HG03097 (cell line): ENCODE measurements around the gene ZFYVE21.

Experiments
- ATAC-seq: cut with Tn5 transposase; IDR thresholded peaks from one replicate; pipeline ENCODE4 v1.9.1; 2021; ENCODE audit not compliant: unreplicated experiment, low FRiP score

Gene ZFYVE21

DNA sequence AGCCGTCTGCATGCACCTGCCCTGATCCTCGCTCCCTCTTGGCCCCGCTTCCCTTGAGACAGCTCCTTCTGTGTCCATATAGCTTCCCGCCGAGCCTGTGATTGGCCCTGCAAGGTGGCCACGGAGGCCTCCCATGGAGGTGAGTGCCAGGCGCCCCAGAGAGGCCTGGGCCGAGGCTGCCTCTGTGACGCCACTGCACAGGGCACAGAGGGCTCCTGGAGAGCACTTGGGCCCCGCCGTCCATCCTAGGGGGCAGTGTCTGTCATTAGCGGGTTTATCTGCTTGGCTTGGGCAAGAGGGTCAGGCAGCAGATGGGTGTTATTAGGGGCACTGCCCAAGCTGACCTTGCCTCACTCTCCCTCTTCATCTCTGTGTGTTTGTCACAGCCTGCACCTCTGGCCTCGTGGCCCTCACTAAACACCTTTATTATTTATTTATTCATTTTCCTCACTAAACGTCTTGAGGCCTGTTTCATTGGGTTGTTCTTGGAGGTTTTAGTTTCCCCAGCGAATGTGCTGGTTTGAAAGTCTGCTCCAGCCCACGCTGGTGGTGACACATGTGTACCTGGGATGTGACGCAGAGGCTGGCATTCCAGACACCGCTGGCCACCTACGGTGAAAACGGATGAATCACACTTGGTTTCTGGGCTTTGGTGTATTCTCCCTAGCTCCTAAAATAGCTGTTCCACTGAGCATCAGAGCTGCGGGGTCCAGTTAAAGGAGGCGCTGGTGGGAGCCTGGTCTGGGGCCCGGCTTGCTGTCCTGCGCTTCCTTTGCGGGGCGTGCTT lies 5.9 kb downstream of the ZFYVE21 start:
- ATAC-seq, result no peak

DNA sequence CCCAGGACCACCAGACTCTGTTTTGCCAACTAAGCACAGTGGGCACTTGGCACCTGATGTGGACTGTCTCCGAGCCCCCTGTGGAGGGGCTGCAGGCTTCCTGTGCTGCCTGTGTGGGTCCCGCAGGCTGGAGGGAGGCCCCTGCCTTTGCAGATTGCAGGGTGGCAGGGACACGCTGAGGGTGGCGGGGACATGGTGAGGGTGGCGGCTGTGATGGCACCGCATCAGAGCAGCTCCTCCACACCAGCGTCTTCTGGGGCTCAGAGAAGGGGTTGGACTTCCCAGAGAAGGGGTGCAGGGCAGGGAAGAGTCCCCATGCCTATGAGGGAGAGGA lies 8.1 kb downstream of the ZFYVE21 start:
- ATAC-seq, result no peak

DNA sequence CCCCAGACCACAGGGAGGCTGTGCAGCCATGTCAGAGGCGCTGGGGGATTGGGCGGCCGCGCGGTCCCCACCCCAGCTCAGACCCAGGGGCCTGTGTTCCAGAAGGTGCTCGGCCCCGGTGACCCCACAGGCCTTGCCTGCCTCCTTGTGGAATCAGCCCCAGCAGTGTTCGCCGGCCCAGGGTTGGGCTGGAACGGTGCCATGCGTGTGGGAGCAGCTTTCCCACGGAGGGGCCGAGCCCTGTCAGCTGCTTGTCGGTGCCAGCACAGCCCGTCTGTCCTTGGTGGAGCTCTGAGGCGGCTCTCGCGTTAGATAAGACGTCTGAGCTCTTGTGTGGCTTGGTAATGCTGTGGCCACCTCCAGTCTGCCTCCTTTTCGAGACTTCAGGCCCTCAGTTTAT lies 8.5 kb downstream of the ZFYVE21 start:
- no peak for ATAC-seq

DNA sequence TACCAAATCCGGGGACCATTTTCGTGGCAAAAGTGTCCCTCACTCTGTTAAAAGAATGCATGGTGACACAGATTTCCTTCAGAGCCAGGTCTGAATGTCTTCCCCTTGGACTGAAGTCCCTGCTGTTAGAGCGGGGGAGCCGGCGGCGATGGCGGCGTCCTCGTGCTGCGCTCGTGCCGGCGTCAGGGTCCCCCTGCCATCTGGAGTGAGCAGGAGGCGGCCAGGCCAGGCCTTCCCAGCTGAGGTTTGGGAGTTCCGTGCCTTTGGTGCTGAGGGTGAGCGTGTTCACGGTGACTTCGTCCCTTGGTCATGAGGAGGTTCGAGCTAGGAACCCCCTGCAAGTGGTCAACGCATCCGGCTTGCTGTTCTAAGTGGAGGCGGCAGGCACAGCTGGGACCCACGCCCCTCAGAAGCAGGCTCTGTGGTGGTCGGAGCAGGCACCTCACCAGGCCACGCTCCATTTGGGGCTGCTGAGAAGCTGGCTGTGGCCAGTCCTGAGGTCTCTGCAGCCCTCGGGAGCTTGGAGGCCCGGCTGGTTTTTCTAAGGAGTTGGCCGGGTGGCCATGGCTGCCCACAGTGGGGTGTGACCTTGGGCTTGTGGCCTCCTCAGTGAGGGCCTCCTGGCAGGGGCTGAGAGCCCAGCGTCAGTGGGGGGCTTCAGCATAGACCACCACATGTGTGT lies 9.5 kb downstream of the ZFYVE21 start:
- no peak for ATAC-seq

DNA sequence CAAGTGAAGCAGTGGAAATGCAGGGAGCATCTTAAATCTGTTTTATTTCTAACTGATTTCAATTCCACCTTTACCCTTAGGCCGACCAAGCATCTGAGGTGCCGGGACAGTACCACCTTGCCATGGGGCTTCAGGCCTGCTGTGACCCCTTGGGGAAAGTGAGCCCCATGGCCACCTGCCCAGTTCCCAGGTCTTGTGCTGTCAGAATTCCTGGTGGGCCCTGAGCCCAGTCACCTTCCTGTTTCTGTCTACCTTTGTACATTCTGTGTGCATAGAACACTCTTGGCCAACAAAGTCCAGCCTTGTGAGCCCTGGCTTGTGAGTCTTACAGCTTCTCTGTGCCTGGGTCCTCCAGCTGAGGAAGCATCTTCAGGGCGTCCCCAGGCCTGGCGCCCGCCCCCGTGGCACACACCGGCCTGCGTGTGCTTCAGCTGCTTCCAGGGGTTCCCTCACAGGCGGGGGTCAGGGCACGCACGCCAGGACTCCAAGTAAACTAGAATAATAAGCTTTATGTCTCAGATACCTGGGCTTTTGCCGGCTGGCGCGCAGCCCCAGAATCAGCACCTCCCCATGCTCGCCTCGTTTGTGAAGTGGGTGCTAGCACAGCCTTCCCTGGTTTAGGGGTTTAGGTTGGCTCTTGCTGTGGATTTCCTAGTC lies 10.3 kb downstream of the ZFYVE21 start:
- no peak for ATAC-seq

DNA sequence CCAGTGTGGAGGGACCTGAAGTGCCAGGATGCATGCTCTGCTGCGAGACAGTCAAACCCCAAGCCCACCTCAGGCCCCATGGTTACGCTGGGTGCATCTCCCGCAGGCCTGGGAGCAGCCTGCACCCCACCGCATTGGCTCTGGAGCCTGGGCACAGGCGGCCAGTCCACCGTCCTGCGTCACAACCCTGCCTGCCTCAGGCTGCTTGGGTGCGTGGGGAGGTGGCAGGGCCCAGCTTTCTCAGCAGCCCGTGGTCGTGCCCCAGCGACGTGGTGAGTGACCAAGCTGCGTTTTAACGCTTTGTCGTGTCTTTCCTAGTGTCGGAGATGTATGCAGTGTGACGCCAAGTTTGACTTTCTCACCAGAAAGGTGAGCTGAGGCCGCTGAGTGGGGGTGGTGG lies 10.9 kb downstream of the ZFYVE21 start:
- no peak for ATAC-seq

DNA sequence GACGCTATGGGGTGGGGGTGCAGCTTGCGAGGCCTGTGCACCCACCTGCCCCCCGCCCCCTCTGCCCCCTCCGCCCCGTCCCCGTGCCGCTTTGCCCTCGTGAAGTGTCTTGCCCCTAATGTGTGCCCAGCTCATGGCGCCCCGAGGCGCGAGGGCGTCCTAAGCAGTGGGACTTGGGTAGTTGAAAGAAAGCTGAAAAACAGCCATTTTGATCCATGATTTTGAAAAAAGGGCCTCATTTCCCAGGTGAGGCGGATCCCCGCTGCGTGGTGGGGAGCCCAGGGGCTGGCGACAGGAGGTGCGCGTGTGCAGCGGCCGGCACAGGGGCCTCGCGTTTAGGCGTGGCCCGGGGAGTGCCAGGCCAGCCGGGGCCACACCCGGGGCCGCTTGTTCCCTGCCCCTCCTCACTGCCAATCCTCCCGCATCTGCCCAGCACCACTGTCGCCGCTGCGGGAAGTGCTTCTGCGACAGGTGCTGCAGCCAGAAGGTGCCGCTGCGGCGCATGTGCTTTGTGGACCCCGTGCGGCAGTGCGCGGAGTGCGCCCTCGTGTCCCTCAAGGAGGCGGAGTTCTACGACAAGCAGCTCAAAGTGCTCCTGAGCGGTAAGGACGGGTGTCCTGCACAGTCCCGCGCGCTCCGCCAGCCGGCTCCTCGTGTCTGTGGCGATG lies 11.8 kb downstream of the ZFYVE21 start:
- no peak for ATAC-seq

DNA sequence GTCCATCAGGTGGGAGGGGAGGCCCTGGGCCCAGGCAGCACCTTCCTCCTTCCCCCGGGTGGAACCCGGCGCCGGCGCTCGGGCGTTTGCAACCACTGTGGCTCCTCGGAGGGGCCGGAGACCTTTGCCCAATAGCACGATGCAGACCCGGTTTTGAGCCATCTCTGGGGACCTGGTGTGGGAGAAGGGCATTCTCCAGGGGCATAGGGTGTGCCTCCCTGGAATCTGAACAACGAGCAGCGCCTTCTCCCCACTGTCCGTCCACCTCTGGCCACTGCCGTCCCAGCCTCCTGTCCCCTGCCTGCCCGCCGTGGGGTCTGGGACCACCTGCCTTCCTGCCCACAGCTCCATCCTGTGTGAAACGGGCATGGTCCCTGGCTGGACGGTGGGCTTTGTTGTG lies 12.5 kb downstream of the ZFYVE21 start:
- no peak for ATAC-seq

DNA sequence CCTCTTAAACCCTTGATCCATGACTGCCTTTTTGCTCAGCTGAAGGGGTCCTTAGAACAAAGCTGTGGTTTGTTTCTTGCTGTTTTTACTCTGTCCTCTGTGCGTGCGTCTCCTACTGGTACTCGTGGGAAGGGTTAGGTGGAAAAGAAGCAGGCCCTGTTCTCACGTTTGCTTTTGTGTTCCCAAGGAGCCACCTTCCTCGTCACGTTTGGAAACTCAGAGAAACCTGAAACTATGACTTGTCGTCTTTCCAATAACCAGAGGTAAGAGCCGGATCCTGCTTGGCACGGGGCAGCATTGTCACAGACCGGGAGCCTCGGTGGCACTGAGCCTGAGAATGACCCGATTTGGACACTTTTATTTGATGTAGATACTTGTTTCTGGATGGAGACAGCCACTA lies 13.1 kb downstream of the ZFYVE21 start:
- no peak for ATAC-seq

DNA sequence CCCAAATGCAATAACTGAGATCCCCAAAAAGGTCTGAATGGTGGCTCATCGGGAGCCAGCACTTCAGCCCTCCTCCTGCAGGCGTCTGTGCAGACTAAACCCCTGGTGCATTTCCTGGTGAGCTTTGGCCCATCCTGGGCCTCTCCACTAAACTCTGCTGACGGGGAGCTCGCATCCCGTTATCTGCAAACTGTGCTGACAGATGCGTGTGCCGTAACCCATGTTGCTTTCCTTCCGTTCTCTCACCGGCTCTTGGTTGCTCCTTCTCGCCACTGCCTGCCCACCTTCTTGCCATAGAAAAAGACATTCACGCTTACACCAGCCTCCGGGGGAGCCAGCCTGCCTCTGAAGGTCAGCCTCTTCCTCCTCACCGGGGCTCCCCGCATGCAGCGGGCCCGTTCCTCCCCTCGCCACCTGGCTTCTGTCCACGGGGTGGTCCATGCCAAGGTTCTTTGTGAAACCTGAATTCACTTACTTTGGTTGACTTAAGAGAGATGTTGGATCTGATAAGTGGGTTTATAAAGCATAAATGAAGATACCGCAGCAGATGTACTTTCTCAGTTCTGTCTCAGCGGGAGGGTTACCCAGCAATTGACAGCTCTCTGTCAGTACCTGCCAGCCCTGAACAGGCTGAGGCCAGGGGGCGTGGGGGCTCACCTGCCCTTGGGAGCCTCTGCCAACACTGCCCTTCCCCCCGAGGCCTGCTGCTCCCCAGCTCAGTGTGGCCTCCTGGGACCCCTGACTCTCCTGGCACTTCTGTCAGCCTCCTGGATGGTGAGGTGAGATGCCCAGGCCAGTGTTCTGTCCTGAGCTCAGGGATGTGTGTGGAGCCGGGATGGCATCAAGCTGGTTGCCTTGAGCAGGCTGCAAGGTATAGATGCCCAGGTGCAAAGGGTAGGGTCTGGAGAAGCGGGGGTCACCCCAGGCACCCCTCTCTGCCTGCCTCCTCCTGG lies 14.2 kb downstream of the ZFYVE21 start:
- ATAC-seq, result no peak

DNA sequence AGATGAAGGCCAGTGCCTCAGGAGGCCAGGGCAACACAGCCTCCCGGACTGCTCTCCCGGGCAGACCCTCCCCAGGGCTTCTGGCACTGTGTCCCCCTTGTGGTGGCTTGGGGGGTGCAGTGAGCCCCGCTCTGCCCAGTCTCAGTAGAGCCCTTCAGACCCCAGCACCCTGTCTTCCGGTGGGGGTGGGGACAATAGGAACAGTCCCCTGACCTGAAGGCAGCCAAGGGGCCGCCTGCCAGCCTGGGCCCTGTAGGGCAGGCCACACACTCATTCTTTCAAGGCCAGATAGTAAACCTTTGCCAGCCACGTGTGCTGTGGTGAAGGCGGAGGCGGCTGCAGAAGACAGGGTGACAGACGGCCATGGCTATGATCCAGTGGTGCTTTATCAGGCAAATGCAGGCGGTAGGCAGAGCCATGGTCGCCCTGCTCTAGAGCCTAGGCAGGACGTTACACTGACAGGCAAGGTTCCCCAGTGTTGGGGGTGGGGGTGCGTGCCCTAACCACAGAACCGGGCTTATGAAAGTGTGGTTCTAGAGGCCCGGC lies 15.0 kb downstream of the ZFYVE21 start:
- no peak for ATAC-seq

DNA sequence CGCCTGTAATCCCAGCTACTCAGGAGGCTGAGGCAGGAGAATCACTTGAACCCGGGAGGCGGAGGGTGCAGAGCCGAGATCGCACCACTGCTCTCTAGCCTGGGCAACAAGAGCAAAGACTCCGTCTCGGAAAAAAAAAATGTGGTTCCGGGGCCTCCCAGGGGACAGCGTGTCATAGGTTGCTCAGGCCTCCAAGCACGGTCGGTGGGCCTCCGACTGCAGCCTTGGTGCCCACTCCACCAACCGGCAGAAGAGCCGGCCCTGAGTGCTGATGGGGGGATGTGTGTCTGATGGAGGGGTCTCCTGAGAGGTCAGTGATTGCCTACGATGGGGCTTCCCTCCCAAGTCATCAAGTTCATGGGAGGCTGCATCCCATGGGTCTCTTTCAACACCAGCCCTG lies 15.9 kb downstream of the ZFYVE21 start:
- no peak for ATAC-seq

DNA sequence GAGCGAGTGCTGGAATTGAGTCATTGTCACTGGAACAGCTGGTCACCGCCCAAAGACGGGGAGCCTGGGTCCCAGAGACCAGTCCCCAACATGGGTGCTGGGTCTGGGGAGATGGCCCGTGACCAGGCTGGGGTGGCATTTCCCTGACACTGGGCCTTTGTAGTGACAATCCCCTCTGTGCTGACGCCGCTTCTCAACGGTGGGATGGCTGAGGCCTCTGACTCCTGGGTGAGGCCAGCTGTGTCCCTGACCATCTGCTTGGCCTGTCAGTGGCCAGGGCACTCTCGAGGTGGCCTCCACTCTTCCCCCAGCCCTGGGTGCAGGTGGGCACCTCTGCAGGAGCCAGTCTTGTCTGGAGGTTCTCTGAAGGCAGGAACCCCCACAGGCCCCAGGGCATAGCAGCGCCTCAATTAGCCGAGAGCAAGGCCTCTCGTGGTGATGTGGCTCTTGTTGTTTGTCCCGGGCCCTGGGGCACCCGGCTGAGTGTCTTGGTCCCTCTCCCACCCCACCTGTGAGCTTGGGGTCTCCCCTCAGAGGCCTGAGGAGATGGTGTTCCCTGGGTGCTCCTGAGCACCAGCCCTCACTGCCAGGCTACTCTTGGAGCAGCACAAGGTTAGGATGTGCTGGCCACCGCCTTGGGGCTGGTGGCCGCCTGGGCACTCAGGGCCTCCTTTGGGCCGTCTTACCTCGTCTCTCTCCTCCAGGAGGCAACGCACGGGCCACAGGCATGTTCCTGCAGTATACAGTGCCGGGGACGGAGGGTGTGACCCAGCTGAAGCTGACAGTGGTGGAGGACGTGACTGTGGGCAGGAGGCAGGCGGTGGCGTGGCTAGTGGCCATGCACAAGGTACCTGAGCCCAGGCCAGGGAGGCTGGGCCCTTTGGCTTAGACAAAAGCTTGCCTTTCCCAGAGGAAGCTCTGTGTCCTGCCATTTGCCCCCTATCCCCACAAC lies 16.6 kb downstream of the ZFYVE21 start:
- ATAC-seq, result no peak

DNA sequence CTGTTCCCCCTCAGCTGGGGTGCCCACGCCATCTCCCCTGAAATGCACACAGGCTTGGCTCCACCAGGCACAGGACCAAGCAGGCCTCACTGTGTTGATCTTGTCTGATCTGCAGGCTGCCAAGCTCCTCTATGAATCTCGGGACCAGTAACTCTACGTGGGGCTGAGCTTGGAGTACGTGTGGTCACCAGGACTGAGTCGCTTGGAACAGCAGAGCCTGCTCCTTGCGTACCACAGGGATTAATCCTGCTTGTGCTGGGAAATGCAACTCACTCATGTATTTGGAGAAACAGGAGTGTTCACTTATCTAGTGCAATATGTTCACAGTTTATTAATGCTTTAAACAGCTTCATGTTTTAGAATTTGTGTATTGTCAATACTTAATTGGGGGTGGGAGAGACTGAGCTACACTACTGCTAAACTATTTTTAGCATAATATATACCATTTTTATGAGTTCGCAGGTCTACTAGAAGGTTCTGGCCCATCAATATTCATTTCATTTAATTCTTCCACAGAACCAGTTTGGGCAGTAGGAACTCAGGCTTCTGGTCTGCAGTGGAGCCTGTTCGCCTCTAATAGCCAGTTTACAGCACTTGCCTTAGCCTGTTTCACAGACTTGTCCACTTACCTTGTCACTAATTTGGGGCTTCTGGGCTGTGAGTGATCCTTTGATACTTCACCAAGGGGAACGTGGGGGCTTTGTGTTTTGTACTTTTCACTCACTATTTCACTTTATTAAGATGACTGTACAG lies 17.4 kb downstream of the ZFYVE21 start:
- ATAC-seq, result no peak

DNA sequence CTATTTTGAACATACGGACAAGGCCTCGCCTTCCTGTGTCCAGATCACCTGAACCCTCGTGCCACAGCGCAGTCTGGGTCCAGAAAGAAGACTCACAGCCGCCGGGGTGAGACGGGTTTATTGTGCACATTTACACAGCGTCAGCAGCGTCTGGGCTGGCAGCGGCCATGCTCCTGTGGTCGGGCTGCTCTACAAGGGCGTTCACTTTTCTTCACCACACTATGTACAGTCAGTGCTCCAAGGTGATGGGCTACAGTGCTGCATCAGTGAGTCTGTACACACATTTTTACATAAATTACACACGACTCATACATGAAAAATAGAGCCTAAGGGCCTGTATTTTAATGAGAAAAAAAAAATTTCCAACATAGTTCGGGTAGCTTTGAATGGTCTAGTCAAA lies 18.0 kb downstream of the ZFYVE21 start:
- ATAC-seq, result no peak

DNA sequence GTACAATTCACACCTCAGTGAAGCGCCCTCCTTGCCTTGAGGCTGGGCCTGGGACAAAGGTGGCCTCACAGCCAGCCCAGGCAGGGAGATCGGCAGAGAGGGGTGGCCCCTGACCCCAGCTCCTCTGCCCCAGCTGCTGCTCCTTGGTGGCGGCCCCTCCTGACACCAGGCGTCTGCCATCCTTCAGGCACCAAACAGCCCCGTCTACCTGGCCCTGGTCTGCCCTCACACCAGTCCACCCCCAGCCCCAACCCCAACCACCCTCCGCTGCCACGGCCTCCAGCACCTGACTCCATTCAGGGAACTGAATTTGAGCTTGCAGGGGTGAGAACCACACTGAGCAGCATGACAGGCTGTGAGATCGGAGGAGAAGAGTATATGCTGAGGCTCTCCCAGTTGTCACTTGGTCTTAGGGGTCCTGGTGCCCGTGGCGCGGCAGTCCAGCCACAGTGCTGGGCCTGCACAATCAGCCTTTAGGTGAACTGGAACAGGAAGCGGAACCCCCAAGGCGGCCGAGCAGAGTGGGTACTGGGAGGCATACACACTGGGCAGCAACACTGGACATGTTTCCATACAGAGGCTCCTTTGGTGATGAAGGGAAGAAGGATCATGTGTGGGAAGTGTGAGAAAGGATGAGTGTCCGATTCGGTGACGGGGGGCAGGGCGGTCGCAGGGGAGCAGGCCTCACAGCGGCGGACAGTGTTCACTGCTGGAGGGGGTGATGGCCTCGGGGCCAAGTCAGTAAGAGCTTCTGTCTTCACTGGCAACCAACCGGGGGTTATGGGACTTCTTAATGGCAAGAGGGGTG lies 18.7 kb downstream of the ZFYVE21 start:
- no peak for ATAC-seq

DNA sequence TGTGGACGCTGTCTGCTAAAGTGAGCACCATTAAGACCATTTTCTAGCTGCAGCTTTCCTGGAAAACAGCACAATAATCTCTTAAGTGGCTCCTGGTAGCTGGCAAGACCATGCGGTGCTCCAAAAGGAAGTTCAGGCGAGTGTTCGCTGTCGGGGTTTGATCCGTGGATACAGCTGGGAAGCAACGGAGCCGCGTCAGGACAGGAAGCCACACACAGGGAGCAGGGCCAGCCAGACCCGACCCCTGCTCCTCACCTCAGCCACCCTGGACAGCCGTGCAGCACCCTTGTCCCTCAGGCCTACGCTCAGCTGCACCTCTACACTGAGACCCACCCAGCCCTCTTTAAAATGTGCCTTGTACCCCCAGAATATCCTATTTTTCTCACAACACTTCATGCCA lies 19.4 kb downstream of the ZFYVE21 start:
- no peak for ATAC-seq
